Limb (tissue), 2 donors: ENCODE measurements around the gene IAH1.

Experiments
- DNase-seq, 2 donors: peaks; one replicate each; pipeline ENCODE4 v3.0.0-alpha.2; 2016; ENCODE audit errors: extremely low spot score in 2 of 2

IAH1 gene, protein sequence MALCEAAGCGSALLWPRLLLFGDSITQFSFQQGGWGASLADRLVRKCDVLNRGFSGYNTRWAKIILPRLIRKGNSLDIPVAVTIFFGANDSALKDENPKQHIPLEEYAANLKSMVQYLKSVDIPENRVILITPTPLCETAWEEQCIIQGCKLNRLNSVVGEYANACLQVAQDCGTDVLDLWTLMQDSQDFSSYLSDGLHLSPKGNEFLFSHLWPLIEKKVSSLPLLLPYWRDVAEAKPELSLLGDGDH

DNA sequence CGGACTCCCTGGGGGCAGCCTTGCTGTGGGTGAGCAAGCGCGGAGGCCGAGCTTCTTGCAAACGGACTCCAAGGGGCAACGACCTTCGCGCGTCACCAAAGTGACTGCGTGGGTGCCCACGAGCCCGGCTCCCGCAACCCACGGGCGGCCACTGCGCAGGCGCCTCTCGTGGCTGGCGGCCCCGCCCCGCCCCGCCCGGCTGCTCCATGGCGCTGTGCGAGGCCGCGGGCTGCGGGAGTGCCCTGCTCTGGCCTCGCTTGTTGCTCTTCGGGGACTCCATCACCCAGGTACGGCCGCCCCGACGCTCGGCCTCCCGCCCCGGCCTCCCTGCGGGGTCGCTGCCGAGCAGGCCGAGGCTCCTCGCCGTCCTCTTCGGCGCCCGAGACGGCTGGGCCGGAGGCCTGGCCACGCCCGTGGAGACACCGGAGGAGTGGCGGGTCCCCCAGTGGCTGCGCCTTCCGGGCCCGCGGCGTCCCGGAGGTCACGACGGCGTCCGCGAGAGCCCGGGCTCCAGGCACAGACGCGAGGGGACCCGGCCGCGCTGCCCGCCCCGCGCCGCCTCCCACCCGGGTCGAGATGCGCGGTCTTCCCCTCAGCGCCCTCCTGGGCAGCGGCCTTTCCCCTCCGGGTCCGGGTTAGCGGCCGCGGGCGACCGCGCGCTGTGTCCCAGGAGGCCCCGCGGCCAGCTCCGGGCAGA, at the start of gene IAH1:
Gene IAH1, plus strand, starts transcription at position 191 of the 697 bp plus-strand sequence. Its CDS starts 16 bp downstream, at position 207.
- DNase-seq, result peak; percentile 50 to 81

DNA sequence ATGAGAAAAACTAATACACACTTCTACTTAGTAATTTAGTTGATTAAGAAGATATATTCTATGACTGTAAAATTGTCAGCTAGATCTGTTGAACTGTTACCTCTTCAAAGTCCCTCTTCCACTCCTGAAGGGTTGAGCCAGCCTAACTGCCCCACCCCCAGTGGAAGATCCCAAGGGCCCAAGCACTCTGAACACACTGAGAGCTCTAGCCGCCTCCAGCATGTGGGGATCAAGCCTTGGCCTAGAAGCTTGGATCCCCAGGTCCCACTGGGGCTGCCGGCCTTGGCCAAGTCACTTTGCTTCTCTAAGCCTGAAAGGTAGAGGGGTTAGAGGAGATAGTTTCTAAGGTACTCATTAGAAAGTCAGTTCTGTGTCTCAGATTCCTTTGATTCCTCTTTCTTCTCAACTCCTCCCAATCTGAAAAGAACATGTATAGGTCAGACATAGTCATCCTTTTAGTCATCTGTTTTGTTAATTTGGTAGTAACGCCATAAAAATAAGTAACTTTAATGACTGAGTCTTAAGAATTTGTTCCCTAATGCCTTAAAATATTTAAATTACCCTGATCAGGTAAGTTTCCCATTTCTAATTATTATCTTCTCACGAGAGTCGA, 45.3 kb upstream of the IAH1 start:
- no peak for DNase-seq

DNA sequence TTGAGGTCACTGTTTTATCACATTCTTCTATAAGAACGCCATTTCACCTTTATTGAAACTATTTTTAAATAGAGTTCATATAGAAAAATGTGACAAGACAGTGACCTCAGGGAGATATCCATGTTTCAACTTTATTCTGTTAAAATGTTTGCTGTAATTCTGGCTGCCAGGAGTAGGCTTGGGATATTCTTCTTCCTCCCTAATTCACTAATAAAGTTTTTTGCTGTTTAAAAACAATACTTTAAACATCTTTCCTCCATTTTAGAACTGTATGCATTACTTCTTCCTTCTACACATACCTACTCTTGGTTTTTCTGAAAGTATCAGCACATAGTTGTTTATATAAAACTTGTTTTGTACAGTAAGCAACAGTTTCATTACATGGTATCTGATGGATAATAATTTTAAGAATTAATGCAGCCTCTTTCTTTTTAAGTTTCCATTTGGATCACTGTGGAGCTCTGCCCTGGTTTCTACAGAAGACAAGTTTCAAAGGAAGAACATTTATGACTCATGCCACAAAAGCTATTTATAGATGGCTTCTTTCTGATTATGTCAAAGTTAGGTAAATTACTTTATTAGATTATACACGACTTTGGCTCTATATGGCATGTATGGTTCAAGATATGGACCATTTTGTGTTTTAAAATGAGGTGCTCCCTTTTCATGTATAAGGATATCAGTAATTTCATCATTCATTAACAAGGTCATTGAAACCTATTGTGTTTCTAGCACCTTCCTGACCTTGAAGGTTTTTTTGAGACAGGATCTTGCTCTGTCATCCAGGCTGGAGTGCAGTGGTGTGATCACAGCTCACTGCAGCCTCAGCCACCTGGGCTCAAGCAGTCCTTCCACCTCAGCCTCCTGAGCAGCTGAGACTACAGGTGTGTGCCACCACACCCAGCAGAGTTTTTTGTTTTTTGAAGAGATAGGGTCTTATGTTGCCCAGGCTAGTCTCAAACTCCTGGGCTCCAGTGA, 43.7 kb upstream of the IAH1 start:
- no peak for DNase-seq

DNA sequence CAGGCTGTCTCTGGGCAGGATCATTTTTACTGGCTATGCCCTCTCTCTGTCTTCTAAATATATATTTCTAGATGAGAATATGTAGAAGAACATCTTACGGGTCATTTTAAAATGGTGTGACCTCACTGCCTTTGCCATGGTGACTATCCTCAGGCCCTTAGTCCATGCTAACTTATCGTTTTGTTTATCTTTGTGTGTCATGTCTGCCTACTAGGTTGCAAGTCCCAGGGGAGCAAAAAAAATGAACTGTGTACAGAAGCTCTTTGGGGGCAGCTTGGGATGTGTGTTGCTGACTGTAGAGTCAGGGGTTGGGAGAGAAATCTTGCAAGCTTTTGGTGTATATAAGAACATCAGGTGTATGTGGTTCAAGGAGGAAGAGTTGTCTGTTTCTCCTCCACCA, 39.9 kb upstream of the IAH1 start:
- no peak for DNase-seq

DNA sequence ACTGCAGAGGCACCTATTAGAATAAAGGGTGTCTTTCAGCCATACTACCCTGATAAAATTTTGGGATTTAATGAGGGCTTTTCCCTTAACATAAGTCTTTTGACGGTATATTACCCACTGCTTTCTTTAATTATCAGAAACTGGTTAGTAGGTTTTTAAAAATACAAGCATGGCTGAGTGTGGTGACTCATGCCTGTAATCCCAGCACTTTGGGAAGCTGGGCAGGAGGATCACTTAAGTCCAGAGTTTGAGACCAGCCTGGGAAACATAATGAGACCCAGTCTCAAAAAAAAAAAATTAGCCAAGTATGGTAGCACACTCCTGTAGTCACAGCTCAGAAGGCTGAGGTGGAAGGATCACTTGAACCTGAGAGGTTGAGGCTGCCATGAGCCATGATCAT, 34.8 kb upstream of the IAH1 start:
- DNase-seq, result no peak

DNA sequence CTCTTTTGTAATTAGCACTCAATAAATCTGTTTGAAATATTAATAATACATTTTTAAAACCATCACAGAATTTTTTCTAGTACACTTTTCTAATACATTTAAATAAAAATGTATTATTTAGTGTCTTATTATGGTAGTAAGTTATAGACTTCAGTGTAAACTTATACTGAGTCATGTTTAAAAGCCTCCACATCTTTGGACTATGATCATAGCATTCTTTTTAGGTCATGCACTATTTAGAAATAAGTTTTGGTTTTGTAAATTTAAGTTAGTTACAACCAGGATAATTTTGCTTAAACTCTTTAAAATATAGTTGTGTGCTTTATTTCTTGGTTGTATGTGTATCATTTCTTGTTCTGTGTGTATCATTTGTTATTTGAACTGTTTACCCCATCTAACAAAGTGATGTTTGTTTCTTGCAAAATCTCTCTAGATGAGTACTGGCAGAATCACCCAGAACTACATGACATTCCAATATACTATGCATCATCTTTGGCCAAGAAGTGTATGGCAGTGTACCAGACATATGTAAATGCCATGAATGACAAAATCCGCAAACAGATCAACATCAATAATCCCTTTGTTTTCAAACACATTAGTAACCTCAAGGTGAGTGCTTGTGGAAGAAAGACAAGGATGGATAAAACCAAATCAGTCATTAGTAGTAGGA, 34.2 kb upstream of the IAH1 start:
- no peak for DNase-seq

DNA sequence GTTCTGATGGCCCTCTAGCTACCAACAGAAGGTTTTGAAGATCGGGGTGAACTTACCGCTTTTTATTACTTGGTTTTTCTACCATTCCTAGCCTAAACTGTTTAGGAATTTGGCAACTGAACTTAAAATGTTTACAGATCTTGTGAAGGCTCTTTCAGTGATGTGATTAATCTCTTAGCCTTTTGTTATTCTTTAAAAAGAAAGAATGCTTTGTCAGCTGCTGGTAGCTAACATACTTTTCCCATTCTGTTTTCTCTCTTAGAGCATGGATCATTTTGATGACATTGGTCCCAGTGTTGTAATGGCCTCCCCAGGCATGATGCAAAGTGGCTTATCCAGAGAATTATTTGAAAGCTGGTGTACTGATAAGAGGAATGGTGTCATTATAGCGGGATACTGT, 32.8 kb upstream of the IAH1 start:
- DNase-seq, result no peak

DNA sequence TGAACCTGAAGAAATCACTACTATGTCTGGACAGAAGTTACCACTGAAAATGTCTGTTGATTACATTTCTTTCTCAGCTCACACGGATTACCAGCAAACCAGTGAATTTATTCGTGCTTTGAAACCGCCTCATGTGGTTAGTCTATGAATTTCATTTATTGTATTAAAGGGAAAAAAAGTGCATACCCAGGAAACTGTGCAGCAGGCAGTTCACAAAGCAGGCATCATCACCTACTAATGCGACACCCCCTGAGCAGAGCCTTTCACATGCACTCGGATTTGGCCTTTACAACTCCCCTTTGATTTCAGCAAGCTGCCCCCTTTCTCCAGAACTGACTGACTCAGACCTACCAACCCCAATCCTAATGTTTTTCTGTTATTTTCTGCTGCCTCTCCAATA, 30.8 kb upstream of the IAH1 start:
- no peak for DNase-seq

DNA sequence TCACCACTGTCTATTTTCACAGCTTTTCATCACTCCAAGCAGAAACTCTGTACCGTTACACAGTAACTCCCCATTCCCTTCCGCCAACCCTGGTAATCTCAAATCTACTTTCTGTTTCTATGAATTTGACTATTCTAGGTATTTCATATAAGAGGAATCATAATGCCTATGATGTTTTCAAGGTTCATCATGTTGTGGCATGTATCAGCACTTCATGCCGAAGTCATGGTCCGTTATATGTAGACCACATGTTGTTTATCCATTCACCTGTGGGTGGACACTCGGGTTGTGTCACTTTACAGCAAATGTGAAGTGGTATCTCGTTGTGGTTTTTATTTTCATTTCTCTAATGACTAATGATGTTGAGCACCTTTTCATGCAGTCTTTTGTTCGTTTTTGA, 29.3 kb upstream of the IAH1 start:
- DNase-seq, result no peak

DNA sequence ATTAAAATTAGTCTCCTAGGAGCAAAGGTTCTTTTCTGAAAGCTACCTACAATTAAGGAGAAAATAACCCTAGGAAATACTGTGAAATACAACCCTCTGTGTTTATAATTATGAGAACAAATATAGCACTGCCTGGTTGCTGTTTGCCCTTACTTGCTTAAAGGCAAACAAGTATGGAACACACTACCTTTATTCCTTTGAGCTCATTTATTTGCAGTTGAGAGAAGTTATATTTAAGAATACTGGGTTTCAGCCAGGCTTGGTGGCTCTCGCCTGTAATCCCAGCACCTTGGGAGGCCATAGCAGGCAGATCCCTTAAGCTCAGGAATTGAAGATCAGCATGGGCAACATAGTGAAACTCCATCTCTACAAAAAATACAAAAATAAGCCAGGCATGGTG, 23.1 kb upstream of the IAH1 start:
- no peak for DNase-seq

DNA sequence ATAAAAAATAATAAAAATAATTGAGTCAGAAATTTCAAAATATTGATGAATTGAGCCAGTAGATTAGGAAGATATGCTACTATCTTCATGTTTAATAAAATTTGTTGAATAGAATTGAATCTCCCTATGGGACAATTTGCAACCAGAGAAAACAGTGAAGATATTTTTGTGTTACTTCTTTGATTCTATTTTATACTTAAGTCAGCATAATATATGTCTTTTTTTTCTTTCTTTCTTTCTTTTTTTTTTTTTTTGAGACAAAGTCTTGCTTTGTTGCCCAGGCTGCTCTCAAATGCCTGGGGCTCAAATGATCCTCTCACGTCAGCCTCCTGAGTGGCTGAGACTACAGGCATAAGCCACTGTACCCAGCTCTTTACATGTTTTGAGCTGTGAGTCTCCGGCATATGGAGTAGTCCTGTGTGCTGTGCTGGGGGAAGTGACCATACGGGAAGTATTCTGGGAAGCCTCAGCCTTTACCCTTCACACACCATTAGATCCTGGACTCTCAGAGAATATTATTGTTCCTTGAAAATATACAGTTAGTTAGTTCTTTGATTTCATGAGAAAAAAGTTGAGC, 13.8 kb upstream of the IAH1 start:
- DNase-seq, result no peak

DNA sequence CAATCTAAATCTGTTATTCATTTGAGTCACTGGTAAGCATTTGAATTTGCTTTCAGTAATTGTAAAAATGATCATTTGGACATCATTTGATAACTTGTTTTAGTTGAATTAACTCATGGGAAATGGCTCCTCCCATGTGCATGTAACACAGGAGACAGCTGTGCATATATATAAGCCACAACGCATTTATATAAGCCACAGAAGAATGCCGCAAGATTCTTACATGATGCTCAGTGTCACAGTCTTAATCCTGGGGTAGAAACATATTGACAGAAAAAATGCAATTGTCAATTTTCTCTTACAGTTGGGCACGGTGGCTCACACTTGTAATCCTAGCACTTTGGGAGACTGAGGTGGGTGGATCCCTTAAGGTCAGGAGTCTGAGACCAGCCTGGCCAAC, 13.3 kb upstream of the IAH1 start:
- DNase-seq, result no peak

DNA sequence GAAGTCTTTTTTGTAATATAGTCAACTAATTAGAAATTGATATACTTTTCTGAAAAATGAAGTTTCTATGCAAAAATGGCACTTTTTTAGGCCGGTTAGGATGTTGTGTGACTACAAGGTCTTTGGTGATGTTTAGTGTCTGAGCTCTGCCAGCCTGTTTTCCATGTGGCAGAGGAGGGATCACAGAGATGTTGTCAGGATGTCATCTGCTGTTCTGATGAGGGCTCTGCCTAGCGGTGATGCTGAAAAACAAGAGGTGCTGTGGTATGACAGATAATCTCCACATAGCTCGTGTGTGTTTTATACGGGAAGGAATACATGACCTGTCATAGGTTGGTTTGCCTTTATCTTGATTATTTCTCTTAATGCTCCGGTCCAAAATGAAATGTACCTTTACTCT, 12.0 kb upstream of the IAH1 start:
- no peak for DNase-seq

DNA sequence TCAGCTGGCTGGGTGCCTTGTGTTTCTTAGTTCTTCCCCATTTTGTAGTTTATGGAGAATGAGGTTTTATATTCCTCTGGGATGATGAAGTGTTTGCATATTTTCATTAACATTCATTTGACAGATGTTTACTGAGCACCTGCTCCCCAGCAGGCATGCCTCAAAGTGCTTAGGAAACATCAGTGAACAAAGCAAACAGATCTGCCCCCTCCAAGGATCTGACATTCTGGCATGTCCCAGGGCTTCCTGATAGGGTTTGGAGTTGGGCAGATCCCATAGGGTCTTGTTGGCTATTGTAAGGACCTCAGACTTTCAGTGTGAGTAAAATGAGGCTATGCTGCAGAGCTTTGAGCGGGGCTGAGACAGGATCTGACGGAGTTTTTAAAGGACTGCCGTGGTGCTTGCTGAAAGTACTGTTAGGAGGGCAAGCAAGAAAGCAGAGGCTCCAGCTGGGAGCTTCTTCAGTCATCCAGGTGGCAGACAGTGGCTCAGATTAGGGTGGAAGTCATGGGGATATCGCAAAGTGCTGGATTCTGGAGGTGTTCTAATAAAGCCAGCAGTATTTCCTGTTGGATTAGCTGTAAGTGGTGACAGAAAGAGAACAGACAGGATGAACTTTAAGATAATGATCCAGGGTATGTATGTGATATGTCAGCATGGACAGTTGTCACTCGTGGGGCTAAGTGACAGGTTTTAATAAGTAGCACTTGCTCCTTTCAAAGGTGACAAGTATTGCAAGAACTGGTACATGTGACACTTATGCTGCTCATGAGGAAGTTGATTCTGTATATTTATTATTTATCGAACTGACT, 11.3 kb upstream of the IAH1 start:
- DNase-seq, result no peak

DNA sequence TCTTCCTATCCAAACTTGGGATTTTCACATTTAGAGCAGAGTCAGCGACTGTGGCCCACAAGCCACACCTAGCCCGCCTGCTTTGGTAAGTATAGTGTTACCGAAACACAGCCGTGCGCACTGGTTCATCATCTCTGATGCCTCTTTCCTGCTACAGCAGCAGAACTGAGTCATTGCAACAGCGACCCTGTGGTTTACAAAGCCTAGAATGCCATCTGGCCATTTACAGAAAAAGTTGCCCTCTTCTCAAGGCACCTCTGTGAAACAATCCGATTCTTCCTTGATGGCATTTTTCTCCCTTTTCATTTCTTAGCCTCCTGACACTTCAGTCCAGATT, 10.7 kb upstream of the IAH1 start:
- no peak for DNase-seq

DNA sequence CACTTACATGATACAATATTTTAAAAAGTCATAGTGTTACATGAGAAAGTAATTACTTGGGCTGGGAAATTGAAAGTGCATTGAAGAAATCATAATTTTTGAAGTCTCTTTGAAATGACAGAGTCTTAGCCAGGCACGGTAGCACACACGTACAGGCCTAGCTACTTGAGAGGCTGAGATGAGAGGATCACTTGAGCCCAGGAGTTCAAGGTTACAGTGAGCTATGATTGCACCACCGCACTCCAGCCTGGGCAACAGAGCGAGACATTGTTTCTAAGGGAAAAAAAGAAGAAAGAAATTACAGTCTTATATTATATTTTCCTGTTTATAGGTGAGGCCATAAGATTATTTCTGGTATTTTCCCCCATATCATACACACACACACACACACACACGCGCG, 9.2 kb upstream of the IAH1 start:
- DNase-seq, result no peak

DNA sequence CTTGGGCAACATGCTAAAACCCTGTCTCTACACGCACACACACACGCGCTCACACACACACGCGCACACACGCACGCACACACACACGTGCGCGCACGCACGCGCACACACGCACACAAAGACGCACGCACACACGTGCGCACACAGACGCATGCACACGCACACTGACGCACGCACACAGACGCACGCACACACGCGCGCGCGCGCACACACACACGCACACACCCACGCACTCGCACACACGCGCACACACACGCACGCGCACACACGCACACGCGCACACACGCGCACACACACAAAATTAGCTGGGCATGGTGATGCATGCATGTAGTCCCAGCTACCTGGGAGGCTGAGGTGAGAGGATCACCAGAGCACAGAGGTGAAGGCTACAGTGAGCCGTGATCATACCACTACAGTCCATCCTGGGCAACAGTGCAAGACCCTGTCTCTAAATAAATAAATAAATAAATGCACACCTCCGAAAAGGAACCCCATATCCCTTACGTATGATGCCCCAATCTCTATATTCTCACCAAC, 8.1 kb upstream of the IAH1 start:
- no peak for DNase-seq

DNA sequence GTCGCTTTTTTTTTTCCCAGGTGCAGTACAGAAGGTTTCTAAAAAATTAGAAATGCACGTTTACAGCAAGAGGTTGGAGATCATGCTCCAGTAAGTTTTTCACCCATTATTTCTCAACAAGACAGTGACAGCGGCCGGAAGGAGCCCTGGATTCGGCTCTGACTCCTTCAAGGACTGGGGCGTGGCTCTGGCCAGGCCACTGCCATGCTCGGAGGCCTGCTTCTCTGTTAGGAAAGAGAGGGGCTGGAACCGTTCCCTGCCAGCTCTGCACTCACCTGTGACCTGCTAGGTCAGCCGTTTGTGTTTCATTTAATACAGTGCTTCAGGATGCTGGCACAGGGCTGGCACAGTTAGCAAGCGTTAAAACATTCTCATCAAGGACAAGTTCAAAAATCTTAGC, 6.7 kb upstream of the IAH1 start:
- DNase-seq, result no peak

DNA sequence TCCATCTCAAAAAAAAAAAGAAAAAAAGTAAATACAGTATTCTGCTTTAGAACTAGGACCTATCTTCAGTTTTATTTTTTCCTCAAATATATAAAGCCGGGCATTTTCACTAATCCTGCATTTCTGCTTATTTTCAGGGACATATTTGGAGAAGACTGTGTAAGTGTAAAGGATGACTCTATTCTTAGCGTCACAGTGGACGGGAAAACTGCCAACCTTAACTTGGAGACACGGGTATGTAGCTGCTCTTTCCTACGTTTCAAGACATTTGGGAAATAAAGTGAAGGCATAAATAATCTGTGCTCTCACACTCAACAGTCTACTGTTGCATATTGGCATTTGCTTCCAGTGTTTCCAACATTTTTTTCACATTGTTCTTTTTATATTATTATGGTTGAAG, 3.1 kb upstream of the IAH1 start:
- no peak for DNase-seq

DNA sequence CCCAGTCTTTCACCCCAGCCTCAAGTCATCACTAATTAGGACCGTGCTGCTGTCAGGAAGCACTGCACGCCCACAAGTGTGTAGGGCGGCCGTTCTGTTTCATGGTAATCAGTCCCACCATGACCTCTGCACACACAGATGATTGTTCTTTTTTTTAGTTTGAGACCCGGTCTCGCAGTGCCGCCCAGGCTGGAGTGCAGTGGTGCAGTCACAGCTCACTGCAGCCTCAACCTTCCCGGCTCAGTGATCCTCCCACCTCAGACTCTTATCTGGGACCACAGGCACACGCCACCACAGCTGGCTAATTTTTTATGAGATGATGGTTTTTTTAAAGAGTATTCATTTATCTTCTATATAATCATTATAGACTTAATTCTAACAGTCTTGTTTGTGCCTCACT, 1.8 kb upstream of the IAH1 start:
- DNase-seq, result no peak
